Activated CD4-positive, alpha-beta T cell treated with anti-CD3 and anti-CD28 coated beads for 4 hours (primary cell): ENCODE data around the gene CCDC171.

Experiments used
- DNase-seq, 2 donors: peaks; one replicate each; pipeline ENCODE4 v3.0.0-alpha.2; 2020

The CCDC171 gene

GRCh38 chr9:15889555-15889954 lies 336.7 kb downstream of the CCDC171 start:
- DNase-seq: no peak

- DNase-seq: no peak
These were observed 348.7 kb downstream of the CCDC171 start for GRCh38 chr9:15901572-15901971.

- no peak for DNase-seq
These were observed 356.5 kb downstream of the CCDC171 start for GRCh38 chr9:15909297-15909696.

- DNase-seq: no peak
These were observed 362.9 kb downstream of the CCDC171 start for GRCh38 chr9:15915711-15916110.

GRCh38 chr9:15927161-15927560 lies 374.3 kb downstream of the CCDC171 start:
- DNase-seq: no peak

GRCh38 chr9:15935661-15936305 lies 382.9 kb downstream of the CCDC171 start:
- DNase-seq: no peak

- DNase-seq: no peak
These were observed 383.6 kb downstream of the CCDC171 start for GRCh38 chr9:15936306-15936921.

GRCh38 chr9:15942831-15943424 lies 390.1 kb downstream of the CCDC171 start:
- DNase-seq: no peak

GRCh38 chr9:15944341-15944740 lies 391.5 kb downstream of the CCDC171 start:
- DNase-seq: no peak

- no peak for DNase-seq
These were observed 406.8 kb downstream of the CCDC171 start for GRCh38 chr9:15959663-15960062.

GRCh38 chr9:15961217-15961616 lies 408.4 kb downstream of the CCDC171 start:
- no peak for DNase-seq

- DNase-seq: no peak
These were observed 412.5 kb downstream of the CCDC171 start for GRCh38 chr9:15965246-15965745.

- no peak for DNase-seq
These were observed 413.6 kb downstream of the CCDC171 start for GRCh38 chr9:15966471-15966870.

- DNase-seq: no peak
These were observed 414.2 kb downstream of the CCDC171 start for GRCh38 chr9:15967068-15967467.

GRCh38 chr9:15972760-15973159 lies 419.9 kb downstream of the CCDC171 start:
- no peak for DNase-seq

- no peak for DNase-seq
These were observed 422.4 kb downstream of the CCDC171 start for GRCh38 chr9:15975101-15975778.

- no peak for DNase-seq
These were observed 424.6 kb downstream of the CCDC171 start for GRCh38 chr9:15977438-15977837.

- DNase-seq: no peak
These were observed 429.3 kb downstream of the CCDC171 start for GRCh38 chr9:15982182-15982581.

GRCh38 chr9:15999422-16000339 lies 446.8 kb downstream of the CCDC171 start:
- DNase-seq: no peak

GRCh38 chr9:16000811-16001210 lies 448.0 kb downstream of the CCDC171 start:
- DNase-seq: no peak

- no peak for DNase-seq
These were observed 449.0 kb downstream of the CCDC171 start for GRCh38 chr9:16001856-16002255.

- no peak for DNase-seq
These were observed 450.0 kb downstream of the CCDC171 start for GRCh38 chr9:16002816-16003215.

GRCh38 chr9:16003785-16004184 lies 450.9 kb downstream of the CCDC171 start:
- no peak for DNase-seq
